ENCODE data around the gene INSR. TPM values are rescaled to one million over a fixed set of nuclear protein-coding genes. Genes with fewer than 3 reads are reported as not detected.

The INSR gene
- total RNA-seq, 8 experiments from 2014 or later, result 6.9 to 19.6 (median 14.1) TPM

- ATAC-seq (replicated peaks in 6 of 8), result peak in 1 of 8 experiments; percentile 74
- Histone ChIP-seq H3K4me3 (no peak overlapping the region), H3K4me1 (replicated peaks in 1 of 2) (peaks cover under 1 to 2% of the 10 kb centered on the region in 2 donors), H3K27ac (no peak overlapping the region)
- in situ Hi-C loops (cut with MboI; ENCODE audit: low pct_unique_long_range_greater_than_20kb in 2 of 9, low sequenced_read_pairs in 9 of 9, unreplicated experiment in 9 of 9), result loop anchor here in 3 of 9 experiments (10.0 to 25.0 kb wide), 2 partner anchors 232 to 240 kb away; partner anchors contain the start of gene ARHGEF18 (in 3 of the 3)
These were observed 189.3 kb downstream of the INSR start for GRCh38 chr19:7104747-7105447.

- Histone ChIP-seq H3K4me1 (replicated peaks in 1 of 2) (peaks cover 2 to 5% of the 10 kb centered on the region in 2 donors), H3K4me3 (no peak overlapping the region), H3K27ac (no peak overlapping the region)
- in situ Hi-C loops (cut with MboI; ENCODE audit: low pct_unique_long_range_greater_than_20kb in 2 of 9, low sequenced_read_pairs in 9 of 9, unreplicated experiment in 9 of 9), result loop anchor here in 3 of 9 experiments (10.0 to 25.0 kb wide), 2 partner anchors 236 to 243 kb away; partner anchors contain the start of gene ARHGEF18 (in 3 of the 3)
- 36 to 100% (median 74%) methylated on average over 1 to 11 of the region's 19 CpGs for WGBS, 10 experiments
- no peak for ATAC-seq (replicated peaks in 6 of 8)
These were observed 192.5 kb downstream of the INSR start for GRCh38 chr19:7101498-7102253.

GRCh38 chr19:7099597-7099921, 194.7 kb downstream of the INSR start:
- peak overlapping the region; percentile 90 for H3K27ac ChIP-seq
- peaks cover 2 to 5% of the 10 kb centered on the region in 2 donors for H3K4me1 ChIP-seq (replicated peaks in 1 of 2)
- in situ Hi-C loops (cut with MboI; ENCODE audit: low pct_unique_long_range_greater_than_20kb in 2 of 9, low sequenced_read_pairs in 9 of 9, unreplicated experiment in 9 of 9), result no loop called here
- H3K4me3 ChIP-seq, result peak overlapping the region; percentile 50 to 69 (median 65)
- 0 to 100% (median 63%) methylated on average over 2 to 4 of the region's 9 CpGs; no CpG with 5 or more reads in 4 of the 10 experiments for WGBS, 10 experiments
- no peak for ATAC-seq (replicated peaks in 6 of 8)

GRCh38 chr19:7098701-7099596, 195.3 kb downstream of the INSR start:
- Histone ChIP-seq H3K4me1 (replicated peaks in 1 of 2) (peaks cover 2 to 5% of the 10 kb centered on the region in 2 donors), H3K27ac (peak overlapping the region; percentile 90), H3K4me3 (peak overlapping the region; percentile 50 to 69 (median 65))
- peak; percentile 91 to 95 (median 94) for ATAC-seq (replicated peaks in 6 of 8)
- in situ Hi-C loops (cut with MboI; ENCODE audit: low pct_unique_long_range_greater_than_20kb in 2 of 9, low sequenced_read_pairs in 9 of 9, unreplicated experiment in 9 of 9), result no loop called here
- WGBS, 10 experiments, result 0 to 3% (median 0%) methylated on average over 1 to 16 of the region's 78 CpGs

- ATAC-seq (replicated peaks in 6 of 8), result no peak
- Histone ChIP-seq H3K27ac (no peak overlapping the region), H3K4me1 (replicated peaks in 1 of 2) (peaks cover 2 to 5% of the 10 kb centered on the region in 2 donors), H3K4me3 (peak overlapping the region in 3 of 5 donors; percentile 60 to 68 (median 65))
- 80 to 100% (median 100%) methylated on average over 1 to 3 of the region's 3 CpGs; no CpG with 5 or more reads in 5 of the 10 experiments for WGBS, 10 experiments
- in situ Hi-C loops (cut with MboI; ENCODE audit: low pct_unique_long_range_greater_than_20kb in 2 of 9, low sequenced_read_pairs in 9 of 9, unreplicated experiment in 9 of 9), result no loop called here
These were observed 196.1 kb downstream of the INSR start for GRCh38 chr19:7098096-7098495.

GRCh38 chr19:7088999-7089398, 205.2 kb downstream of the INSR start:
- WGBS, 10 experiments, result 79 to 100% (median 98%) methylated on average over 1 to 5 of the region's 6 CpGs; no CpG with 5 or more reads in 4 of the 10 experiments
- no peak for ATAC-seq (replicated peaks in 6 of 8)
- in situ Hi-C loops (cut with MboI; ENCODE audit: low pct_unique_long_range_greater_than_20kb in 2 of 9, low sequenced_read_pairs in 9 of 9, unreplicated experiment in 9 of 9), result no loop called here

GRCh38 chr19:7083076-7083956, 210.9 kb downstream of the INSR start:
- no peak overlapping the region for H3K4me3 ChIP-seq
- no peaks in the 10 kb centered on the region for H3K4me1 ChIP-seq (replicated peaks in 1 of 2)
- WGBS, 10 experiments, result 95 to 98% (median 97%) methylated on average over 4 to 14 of the region's 15 CpGs
- H3K27ac ChIP-seq, result no peak overlapping the region
- in situ Hi-C loops (cut with MboI; ENCODE audit: low pct_unique_long_range_greater_than_20kb in 2 of 9, low sequenced_read_pairs in 9 of 9, unreplicated experiment in 9 of 9), result no loop called here
- ATAC-seq (replicated peaks in 6 of 8), result peak in 1 of 8 experiments; percentile 24

More at GRCh38 chr19:7088999-7089398, 205.2 kb downstream of the INSR start:
- no peaks in the 10 kb centered on the region for H3K4me1 ChIP-seq (replicated peaks in 1 of 2)
- no peak overlapping the region for H3K27ac ChIP-seq
- H3K4me3 ChIP-seq, result no peak overlapping the region

- Histone ChIP-seq H3K4me3 (no peak overlapping the region), H3K4me1 (replicated peaks in 1 of 2) (no peaks in the 10 kb centered on the region), H3K27ac (no peak overlapping the region)
- in situ Hi-C loops (cut with MboI; ENCODE audit: low pct_unique_long_range_greater_than_20kb in 2 of 9, low sequenced_read_pairs in 9 of 9, unreplicated experiment in 9 of 9), result no loop called here
- ATAC-seq (replicated peaks in 6 of 8), result no peak
- WGBS, 10 experiments, result 87 to 100% (median 100%) methylated on average over 1 to 2 of the region's 2 CpGs
These were observed 216.2 kb downstream of the INSR start for GRCh38 chr19:7078008-7078407.

GRCh38 chr19:7076151-7076550, 218.1 kb downstream of the INSR start:
- no peak for ATAC-seq (replicated peaks in 6 of 8)
- WGBS, 10 experiments, result 96 to 100% (median 98%) methylated on average over 1 to 4 of the region's 6 CpGs; no CpG with 5 or more reads in 6 of the 10 experiments
- in situ Hi-C loops (cut with MboI; ENCODE audit: low pct_unique_long_range_greater_than_20kb in 2 of 9, low sequenced_read_pairs in 9 of 9, unreplicated experiment in 9 of 9), result no loop called here

GRCh38 chr19:7074705-7075282, 219.4 kb downstream of the INSR start:
- WGBS, 10 experiments, result no CpG with 5 or more reads among the region's 29 CpGs
- Histone ChIP-seq H3K4me1 (replicated peaks in 1 of 2) (peaks cover 0 to 7% of the 10 kb centered on the region in 2 donors), H3K27ac (no peak overlapping the region), H3K4me3 (no peak overlapping the region)
- ATAC-seq (replicated peaks in 6 of 8), result no peak
- in situ Hi-C loops (cut with MboI; ENCODE audit: low pct_unique_long_range_greater_than_20kb in 2 of 9, low sequenced_read_pairs in 9 of 9, unreplicated experiment in 9 of 9), result no loop called here

More at GRCh38 chr19:7076151-7076550, 218.1 kb downstream of the INSR start:
- Histone ChIP-seq H3K4me1 (replicated peaks in 1 of 2) (no peaks in the 10 kb centered on the region), H3K27ac (no peak overlapping the region), H3K4me3 (no peak overlapping the region)

- Histone ChIP-seq H3K4me3 (no peak overlapping the region), H3K27ac (no peak overlapping the region), H3K4me1 (replicated peaks in 1 of 2) (peaks cover 0 to 7% of the 10 kb centered on the region in 2 donors)
- WGBS, 10 experiments, result 80 to 100% (median 95%) methylated on average over 1 to 6 of the region's 6 CpGs; no CpG with 5 or more reads in 1 of the 10 experiments
- in situ Hi-C loops (cut with MboI; ENCODE audit: low pct_unique_long_range_greater_than_20kb in 2 of 9, low sequenced_read_pairs in 9 of 9, unreplicated experiment in 9 of 9), result no loop called here
- no peak for ATAC-seq (replicated peaks in 6 of 8)
These were observed 221.7 kb downstream of the INSR start for GRCh38 chr19:7072541-7072940.

- peak in 1 of 8 experiments; percentile 20 for ATAC-seq (replicated peaks in 6 of 8)
- Histone ChIP-seq H3K27ac (peak overlapping the region; percentile 91 to 96), H3K4me3 (peak overlapping the region; percentile 59 to 97 (median 92)), H3K4me1 (replicated peaks in 1 of 2) (peaks cover 0 to 7% of the 10 kb centered on the region in 2 donors)
- in situ Hi-C loops (cut with MboI; ENCODE audit: low pct_unique_long_range_greater_than_20kb in 2 of 9, low sequenced_read_pairs in 9 of 9, unreplicated experiment in 9 of 9), result no loop called here
- WGBS, 10 experiments, result 0 to 10% (median 2%) methylated on average over 2 to 9 of the region's 12 CpGs; no CpG with 5 or more reads in 6 of the 10 experiments
These were observed 224.3 kb downstream of the INSR start for GRCh38 chr19:7069904-7070226.

Measured in motor neuron (in vitro differentiated cells).